Memory B cell (primary cell): Measurements from ENCODE around the gene VGF.
"Not testable (repeated sequence)": the region's sequence is repeated elsewhere in the genome, so short reads cannot be mapped to it uniquely, and the experiment has no call there.

Experiments
- ATAC-seq: fragments of 150-1000 bp; cut with Tn5 transposase; 2 replicates; pipeline ENCODE4 v1.10.0; 2021; ENCODE audit warnings: low read depth, mild to moderate bottlenecking, moderate library complexity
- DNase-seq, 2 donors: peaks; one replicate each; pipeline ENCODE4 v3.0.0; 2022; ENCODE audit warnings: low spot score in 2 of 2
- H3K27ac Mint-ChIP-seq: one replicate; pipeline ENCODE4 v1.8.0; 2022; ENCODE audit warnings: mild to moderate bottlenecking, moderate library complexity, mixed read lengths
- H3K27me3 Mint-ChIP-seq: one replicate; pipeline ENCODE4 v1.8.0; 2022; ENCODE audit warnings: mixed read lengths
- H3K36me3 Mint-ChIP-seq: one replicate; pipeline ENCODE4 v1.8.0; 2022; ENCODE audit warnings: mild to moderate bottlenecking, mixed read lengths
- H3K4me1 Mint-ChIP-seq: one replicate; pipeline ENCODE4 v1.8.0; 2022; ENCODE audit warnings: mixed read lengths
- H3K4me3 Mint-ChIP-seq: one replicate; pipeline ENCODE4 v1.8.0; 2022; ENCODE audit warnings: mild to moderate bottlenecking, moderate library complexity, mixed read lengths
- H3K9me3 Mint-ChIP-seq: one replicate; pipeline ENCODE4 v1.8.0; 2022; ENCODE audit warnings: mixed read lengths

Gene VGF

DNA sequence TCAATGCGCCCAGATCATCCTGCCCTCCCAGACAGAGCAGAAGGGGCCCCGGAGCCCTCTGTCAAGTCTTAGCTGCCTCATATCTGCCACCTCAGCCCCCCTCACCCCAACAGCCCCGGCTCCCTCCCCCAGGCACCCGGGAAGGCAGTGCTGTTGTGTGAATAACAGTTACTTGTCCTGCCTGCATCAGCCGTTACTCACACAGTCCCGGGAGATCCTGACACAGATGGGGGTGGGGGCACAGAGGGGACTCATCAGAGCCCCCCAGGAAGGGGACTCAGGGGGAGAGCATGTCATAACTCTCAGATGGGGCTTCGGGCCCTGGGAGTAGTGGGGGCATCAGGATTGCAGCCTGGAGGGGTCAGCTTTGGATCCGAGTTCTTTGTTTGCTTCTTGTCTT, 50.9 kb downstream of the VGF start:
- ATAC-seq (no peak), DNase-seq (no peak)
- Mint-ChIP-seq H3K36me3 (no peaks in the 10 kb centered on the region), H3K27me3 (peaks cover 14% of the 10 kb centered on the region), H3K9me3 (no peaks in the 10 kb centered on the region), H3K27ac (no peak overlapping the region), H3K4me1 (no peaks in the 10 kb centered on the region), H3K4me3 (no peak overlapping the region)

GRCh38 chr7:101113836-101114235, 51.5 kb downstream of the VGF start:
- H3K27ac Mint-ChIP-seq: no peak overlapping the region
- no peaks in the 10 kb centered on the region for H3K36me3 Mint-ChIP-seq
- H3K4me1 Mint-ChIP-seq: no peaks in the 10 kb centered on the region
- H3K9me3 Mint-ChIP-seq: no peaks in the 10 kb centered on the region
- peaks cover 15% of the 10 kb centered on the region for H3K27me3 Mint-ChIP-seq
- H3K4me3 Mint-ChIP-seq: no peak overlapping the region
- ATAC-seq: no peak
- DNase-seq: no peak

DNA sequence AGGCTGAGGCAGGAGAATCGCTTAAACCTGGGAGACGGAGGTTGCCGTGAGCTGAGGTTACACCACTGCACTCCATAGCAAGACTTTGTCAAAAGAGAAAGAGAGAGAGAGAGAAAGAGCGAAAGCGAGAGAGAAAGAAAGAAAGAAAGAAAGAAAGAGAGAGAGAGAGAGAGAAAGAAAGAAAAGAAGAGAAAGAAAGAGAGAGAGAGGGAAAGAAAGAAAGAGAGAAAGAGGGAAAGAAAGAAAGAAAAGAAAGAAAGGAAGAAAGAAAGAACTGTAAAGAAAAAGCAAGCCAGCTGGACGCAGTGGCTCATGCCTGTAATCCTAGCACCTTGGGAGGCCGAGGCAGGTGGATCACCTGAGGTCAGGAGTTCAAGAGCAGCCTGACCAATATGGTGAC, 52.2 kb downstream of the VGF start:
- not testable (repeated sequence) for H3K36me3 Mint-ChIP-seq, ATAC-seq, DNase-seq, H3K4me3 Mint-ChIP-seq, H3K9me3 Mint-ChIP-seq, H3K27me3 Mint-ChIP-seq, H3K4me1 Mint-ChIP-seq, H3K27ac Mint-ChIP-seq
